AG20443 (cell line): ENCODE data around the gene CACNA1C.

Source experiments
- DNase-seq: peaks from one replicate; pipeline ENCODE4 v3.0.0; 2012; ENCODE audit warnings: low spot score, mixed read lengths

Gene CACNA1C

DNA sequence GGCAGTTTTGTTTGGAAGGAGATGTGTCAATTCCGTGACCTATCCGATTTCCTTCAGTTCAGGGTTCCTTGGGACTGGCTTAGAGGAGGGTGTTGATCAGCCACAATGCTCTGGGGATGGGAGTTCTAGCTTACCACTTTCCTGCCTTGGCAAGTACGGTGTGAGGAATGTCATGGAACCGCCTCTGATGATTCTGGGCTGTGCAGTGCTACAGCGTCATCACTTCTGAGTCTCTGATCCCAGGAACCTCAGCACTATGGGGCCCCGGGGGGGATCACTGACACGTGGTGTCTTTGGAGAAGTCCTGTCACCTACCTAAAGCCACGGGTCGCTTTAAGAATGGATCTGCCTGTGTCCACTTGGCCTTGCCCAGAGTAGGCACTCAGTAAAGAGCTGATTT is 470.5 kb downstream of the CACNA1C start:
- DNase-seq = no peak

DNA sequence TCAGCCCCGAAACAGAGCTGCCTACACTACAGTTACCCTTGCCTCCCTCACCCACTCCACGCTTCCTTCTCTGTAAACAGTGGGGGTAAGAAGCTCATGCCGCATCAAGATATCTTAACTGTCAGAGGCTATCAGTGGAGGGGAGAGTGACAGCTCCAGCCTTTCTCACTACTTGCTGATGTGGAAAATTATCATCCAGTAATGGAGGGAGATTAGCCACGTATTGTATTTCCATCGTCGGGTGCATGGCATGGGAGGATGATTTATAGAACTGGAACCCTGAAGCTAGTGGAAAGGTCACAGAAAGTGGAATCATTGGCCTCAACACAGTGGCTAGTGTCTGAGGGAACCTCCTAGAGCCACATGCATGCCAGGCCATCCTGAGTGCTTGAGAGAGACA is 471.1 kb downstream of the CACNA1C start:
- no peak for DNase-seq

- DNase-seq = no peak
Observed at GRCh38 chr12:2526371-2526770, 473.6 kb downstream of the CACNA1C start.

GRCh38 chr12:2528001-2528400 is 475.2 kb downstream of the CACNA1C start:
- no peak for DNase-seq

DNA sequence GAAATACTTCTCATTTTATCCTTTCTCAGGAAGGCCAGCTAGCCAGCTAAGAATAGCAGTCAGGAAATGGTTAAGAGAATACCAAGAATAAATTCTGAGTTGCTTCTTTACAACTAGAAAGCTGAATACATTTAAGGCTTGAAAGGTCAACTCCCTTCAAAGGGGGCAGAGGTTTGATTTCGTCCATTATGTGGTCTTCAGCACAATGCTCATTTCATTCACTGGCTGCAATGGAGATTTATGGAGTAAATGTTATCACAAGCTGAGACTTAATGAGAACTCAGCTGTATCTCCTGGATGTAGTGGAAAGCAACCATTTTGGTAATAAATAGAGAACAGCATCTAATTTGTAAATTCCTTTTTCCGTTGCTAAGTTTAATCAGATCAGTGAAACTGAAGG is 477.0 kb downstream of the CACNA1C start:
- no peak for DNase-seq

- no peak for DNase-seq
Observed at GRCh38 chr12:2531371-2531770, 478.6 kb downstream of the CACNA1C start.

GRCh38 chr12:2533036-2533435 is 480.2 kb downstream of the CACNA1C start:
- DNase-seq = no peak

- DNase-seq = no peak
Observed at GRCh38 chr12:2535583-2536204, 482.9 kb downstream of the CACNA1C start.

DNA sequence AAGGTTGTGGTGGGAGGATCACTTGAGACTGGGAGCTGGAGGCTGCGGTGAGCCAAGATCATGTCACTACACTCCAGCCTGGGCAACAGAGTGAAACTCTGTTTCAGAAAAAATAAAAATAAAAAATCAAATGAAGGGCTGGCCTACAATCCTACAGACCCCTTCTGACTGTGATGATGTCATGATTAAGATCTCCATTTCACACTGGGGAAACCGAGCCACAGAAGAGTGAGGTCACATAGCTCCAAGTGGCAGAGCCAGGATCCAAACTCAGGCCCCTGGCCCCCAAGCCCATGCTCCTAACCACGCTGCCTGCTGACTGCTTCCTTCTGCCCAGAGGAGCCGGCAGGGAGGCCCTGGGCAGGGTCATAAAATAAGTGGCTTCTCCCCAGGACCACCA is 483.9 kb downstream of the CACNA1C start:
- no peak for DNase-seq

GRCh38 chr12:2537868-2538541 is 485.2 kb downstream of the CACNA1C start:
- no peak for DNase-seq

DNA sequence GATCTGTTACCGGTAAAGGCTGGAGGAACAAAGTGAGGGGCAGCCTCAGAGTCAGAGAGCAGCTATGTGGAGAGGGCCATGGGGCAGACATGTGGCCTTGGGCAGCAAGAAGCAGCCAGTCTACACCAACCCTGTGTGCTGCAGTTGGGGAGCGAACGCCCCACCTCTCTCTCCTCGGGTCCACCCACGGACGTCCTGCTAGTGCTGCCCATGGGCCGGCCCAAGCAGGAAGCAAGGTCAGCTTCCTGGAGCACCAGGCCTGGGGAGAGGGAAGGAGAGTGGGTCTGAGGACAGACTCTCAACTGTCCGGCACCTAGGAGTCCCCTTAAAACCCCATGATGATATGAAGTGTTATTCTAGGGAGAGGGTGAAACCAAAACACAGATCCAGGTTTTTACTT is 487.2 kb downstream of the CACNA1C start:
- DNase-seq = no peak

DNA sequence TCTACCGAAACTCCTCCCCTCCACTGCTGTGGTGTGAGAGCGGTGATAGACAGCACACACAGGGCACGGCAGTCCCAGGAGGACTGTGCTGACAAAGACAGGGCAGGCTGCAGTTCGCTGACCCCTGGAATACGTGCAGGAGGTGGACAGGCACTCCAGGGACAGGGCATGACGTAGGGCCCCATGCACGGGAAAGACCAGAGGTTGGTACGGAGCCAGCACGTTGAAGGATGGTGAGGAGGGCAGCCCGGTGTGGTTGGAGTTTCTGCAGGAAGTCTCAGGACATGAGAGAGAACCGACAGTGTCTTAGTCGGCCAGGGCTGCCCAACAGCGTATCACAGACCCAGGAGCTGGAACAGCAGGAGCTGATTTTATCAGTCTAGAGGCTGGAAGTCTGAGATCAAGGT is 487.8 kb downstream of the CACNA1C start:
- DNase-seq = no peak

- no peak for DNase-seq
Observed at GRCh38 chr12:2541631-2542204, 488.9 kb downstream of the CACNA1C start.

DNA sequence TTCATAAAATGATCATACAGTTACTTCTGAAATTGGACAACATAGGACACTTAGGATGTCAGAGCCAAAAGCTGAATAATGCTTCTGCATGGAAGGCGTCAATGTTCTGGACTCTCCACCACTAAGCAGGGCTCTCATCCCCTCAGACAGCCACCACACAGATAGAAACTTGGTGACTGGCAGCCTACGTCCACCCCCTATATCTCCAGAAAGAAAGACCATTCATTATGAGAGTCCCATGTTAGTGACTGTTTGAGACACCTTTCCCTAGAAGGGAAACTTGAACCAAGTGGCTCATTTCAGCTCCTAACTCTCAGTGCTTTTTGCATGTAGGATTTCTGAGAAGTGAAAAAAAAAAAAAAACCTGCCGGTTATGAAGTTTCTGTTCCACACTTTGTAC is 491.0 kb downstream of the CACNA1C start:
- DNase-seq = no peak

DNA sequence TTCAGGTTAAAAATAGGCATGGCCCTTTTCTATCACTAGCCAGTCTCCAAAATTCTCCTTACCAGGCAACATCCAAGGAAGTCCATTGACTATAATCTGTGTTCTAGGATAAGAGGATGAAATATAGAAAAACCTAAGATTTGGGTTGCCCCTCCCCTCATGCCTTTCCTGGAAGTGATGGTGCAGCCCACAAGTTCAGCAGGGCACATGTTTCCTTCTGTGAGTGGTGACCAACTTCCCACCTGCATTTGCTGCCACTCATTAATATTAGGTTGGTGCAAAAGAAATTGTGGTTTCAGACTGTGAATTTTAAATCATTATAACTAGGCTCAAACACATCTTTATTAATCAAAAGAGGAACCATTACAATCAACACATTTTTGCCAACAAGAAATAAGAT is 491.4 kb downstream of the CACNA1C start:
- no peak for DNase-seq

- DNase-seq = no peak
Observed at GRCh38 chr12:2547273-2548044, 494.7 kb downstream of the CACNA1C start.

GRCh38 chr12:2548081-2548480 is 495.3 kb downstream of the CACNA1C start:
- no peak for DNase-seq

DNA sequence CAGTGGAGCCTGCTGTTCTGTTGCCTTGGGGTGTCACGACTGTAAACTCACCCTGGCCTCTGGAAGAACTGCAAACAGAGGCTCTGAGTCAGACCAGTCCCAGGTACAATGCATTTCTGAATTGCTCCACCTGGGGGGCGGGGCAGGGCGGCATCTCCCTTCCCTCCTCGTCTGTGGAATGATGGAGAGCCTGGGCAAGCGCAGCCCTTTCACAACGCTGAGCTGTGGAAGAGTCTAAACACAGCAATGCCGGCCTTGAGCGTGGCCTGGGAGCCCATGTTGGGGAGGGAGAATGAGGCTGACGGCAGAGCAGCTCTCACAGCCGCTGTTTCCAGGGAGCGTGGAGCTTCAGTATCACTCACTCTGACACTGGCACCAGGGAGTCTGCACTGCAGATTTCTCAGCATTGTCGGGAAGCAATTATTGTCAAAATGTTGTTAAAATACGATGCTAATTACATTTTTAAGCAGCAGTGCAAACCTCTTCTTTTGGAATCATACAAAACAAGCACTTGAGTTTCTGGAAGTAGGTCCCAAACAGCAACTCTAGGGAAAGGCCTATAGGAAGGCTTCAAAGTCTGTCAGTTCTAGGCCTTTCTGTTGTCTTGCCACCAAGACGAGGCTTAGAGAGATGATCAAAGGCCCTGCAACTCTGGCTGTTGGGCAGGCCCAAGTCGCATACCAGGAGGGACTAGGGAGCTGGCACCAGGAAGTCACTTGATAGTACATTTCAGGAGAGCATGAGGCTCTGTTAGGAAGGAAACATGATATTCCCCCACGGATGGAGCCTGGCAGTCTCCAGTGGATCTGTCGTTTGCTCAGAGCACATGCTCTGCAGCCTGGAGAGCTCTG is 498.0 kb downstream of the CACNA1C start:
- no peak for DNase-seq

DNA sequence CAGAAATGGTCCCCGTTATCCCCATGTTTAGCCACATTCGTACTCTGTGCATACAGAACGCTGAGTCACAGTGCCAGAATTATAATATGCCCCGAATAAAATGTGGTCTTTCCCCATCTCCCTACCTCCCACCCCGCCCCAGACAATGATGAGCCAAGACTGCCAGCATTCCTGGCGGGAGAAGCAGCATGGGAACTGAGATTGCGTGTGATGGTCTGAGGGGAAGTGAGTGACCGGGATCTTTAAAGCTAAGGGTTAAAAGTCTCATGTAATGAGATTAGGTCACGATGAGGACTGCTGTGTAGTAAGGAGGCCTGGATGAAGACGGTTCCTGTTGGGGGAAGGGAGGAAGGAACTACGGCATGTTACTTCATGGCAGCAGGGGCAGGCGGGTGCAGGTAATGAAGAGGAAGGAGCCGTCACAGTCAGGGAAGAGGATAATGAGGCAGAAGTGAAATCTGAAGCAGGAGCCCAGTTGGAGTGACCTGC is 498.7 kb downstream of the CACNA1C start:
- no peak for DNase-seq

DNA sequence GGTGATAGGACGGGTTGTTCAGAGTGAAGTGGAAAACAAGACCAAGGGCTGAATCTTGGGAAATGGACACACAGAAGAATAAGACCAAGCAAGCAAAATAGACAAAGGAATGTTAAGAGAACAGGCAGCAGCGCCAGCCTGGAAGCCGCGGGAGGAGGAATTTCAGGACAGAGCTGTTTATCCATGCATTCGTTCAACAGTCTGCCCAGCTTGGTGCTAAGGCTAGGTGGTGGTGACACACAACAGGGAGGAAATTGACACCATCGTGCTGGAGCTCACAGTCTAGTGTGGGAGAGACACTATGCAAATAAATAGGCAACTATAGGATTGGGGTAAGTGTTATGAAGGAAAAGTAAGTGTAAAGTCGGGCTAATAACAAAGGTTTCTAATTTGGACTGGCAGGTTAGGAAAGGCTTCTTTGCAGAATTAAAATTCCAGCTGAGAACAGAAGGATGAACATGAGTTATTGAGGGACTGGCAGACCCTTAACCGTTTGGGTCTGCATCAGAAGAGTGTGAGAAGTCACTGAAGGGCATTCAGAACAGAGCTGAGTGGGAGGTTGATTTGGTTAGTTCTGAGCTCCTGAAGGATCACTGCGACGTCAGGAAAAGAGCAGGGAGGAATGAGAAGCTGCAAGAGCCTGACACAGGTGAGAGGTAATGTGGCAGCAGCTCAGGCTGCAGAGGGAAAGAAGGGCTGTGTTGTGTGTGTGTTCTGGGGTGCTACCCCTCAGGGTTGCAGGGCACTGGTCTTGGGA is 499.4 kb downstream of the CACNA1C start:
- no peak for DNase-seq
